CD1c-positive myeloid dendritic cell (primary cell): ENCODE measurements around the gene CEACAM6.
"Not testable (repeated sequence)": the region's sequence is repeated elsewhere in the genome, so short reads cannot be mapped to it uniquely, and the experiment has no call there.

Experiments used
- DNase-seq: peaks from one replicate; pipeline ENCODE4 v3.0.0-alpha.2; 2016; ENCODE audit errors: extremely low spot score

The CEACAM6 gene

GRCh38 chr19:41755328-41755913 is at the start of gene CEACAM6:
TSS of gene CEACAM6 (plus strand) at chr19:41755530. CDS start at chr19:41755639, 109 bp downstream.
- peak; percentile 29 for DNase-seq

GRCh38 chr19:41706741-41707501 is 48.4 kb upstream of the CEACAM6 start:
- DNase-seq = peak; percentile 68

DNA sequence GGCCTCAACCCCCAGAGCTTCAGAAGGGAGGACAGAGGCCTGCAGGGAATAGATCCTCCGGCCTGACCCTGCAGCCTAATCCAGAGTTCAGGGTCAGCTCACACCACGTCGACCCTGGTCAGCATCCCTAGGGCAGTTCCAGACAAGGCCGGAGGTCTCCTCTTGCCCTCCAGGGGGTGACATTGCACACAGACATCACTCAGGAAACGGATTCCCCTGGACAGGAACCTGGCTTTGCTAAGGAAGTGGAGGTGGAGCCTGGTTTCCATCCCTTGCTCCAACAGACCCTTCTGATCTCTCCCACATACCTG is 47.9 kb upstream of the CEACAM6 start:
- no peak for DNase-seq

DNA sequence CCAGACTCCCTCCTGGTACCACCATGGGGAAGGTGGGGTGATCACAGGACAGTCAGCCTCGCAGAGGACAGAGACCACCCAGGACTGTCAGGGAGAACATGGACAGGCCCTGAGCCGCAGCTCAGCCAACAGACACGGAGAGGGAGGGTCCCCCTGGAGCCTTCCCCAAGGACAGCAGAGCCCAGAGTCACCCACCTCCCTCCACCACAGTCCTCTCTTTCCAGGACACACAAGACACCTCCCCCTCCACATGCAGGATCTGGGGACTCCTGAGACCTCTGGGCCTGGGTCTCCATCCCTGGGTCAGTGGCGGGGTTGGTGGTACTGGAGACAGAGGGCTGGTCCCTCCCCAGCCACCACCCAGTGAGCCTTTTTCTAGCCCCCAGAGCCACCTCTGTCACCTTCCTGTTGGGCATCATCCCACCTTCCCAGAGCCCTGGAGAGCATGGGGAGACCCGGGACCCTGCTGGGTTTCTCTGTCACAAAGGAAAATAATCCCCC is 47.4 kb upstream of the CEACAM6 start:
- DNase-seq = no peak

DNA sequence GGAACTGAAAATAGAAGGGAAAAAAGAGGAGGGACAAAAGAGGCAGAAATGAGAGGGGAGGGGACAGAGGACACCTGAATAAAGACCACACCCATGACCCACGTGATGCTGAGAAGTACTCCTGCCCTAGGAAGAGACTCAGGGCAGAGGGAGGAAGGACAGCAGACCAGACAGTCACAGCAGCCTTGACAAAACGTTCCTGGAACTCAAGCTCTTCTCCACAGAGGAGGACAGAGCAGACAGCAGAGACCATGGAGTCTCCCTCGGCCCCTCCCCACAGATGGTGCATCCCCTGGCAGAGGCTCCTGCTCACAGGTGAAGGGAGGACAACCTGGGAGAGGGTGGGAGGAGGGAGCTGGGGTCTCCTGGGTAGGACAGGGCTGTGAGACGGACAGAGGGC is 46.8 kb upstream of the CEACAM6 start, which contains the start of gene CEACAM5:
CEACAM5 (plus strand) TSS at position 146 of the 400 bp plus-strand sequence; CDS start at position 252, 106 bp downstream.
- no peak for DNase-seq

- DNase-seq = not testable (repeated sequence)
These were observed 45.8 kb upstream of the CEACAM6 start for GRCh38 chr19:41709516-41709915.

GRCh38 chr19:41709951-41710645 is 45.2 kb upstream of the CEACAM6 start:
- DNase-seq = no peak

- DNase-seq = no peak
These were observed 43.7 kb upstream of the CEACAM6 start for GRCh38 chr19:41711376-41712261.

DNA sequence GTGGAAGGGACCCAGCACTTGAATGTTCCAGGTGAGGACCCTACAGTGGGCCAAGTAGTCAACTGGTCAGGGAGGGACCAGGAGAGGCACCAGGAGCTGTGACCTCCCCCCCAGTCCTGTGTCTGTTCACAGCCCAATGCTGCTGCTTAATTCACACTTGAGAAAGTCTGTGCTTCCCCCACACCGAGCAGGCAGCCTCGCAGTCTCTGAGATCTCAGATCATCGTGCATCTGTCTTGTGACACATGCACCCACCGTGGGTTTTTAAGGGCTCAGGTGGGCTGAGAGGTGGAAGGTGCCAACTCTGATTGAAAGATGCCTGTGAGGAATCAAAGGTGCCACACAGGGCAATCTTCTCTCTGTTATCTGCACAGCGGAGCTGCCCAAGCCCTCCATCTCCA is 40.7 kb upstream of the CEACAM6 start:
- no peak for DNase-seq

- DNase-seq = no peak
These were observed 36.6 kb upstream of the CEACAM6 start for GRCh38 chr19:41718761-41719160.

GRCh38 chr19:41720103-41720502 is 35.2 kb upstream of the CEACAM6 start:
- no peak for DNase-seq

- no peak for DNase-seq
These were observed 28.8 kb upstream of the CEACAM6 start for GRCh38 chr19:41726493-41726892.

GRCh38 chr19:41734156-41734555 is 21.2 kb upstream of the CEACAM6 start:
- DNase-seq = no peak

- no peak for DNase-seq
These were observed 20.7 kb upstream of the CEACAM6 start for GRCh38 chr19:41734585-41734984.

GRCh38 chr19:41735071-41735600 is 20.2 kb upstream of the CEACAM6 start:
- no peak for DNase-seq

DNA sequence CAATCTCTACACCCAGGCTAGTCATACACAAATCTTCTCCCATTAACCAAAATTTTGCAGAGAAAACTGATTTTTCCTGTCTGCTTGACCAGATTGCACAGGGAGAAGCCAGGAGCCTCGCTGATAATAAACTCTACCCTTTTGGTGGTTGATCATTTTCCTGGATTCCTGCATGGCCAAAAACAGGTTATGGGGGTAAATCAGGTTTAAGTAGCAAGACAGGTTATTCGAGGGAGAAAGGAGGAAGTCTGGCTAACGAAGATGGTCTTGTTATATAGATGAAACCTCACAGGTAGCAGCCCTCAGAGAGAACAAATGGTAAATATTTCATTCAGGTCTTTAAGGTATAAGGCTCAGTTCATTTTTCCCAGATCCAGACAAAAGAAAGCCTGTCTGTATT is 16.0 kb upstream of the CEACAM6 start:
- DNase-seq = no peak

DNA sequence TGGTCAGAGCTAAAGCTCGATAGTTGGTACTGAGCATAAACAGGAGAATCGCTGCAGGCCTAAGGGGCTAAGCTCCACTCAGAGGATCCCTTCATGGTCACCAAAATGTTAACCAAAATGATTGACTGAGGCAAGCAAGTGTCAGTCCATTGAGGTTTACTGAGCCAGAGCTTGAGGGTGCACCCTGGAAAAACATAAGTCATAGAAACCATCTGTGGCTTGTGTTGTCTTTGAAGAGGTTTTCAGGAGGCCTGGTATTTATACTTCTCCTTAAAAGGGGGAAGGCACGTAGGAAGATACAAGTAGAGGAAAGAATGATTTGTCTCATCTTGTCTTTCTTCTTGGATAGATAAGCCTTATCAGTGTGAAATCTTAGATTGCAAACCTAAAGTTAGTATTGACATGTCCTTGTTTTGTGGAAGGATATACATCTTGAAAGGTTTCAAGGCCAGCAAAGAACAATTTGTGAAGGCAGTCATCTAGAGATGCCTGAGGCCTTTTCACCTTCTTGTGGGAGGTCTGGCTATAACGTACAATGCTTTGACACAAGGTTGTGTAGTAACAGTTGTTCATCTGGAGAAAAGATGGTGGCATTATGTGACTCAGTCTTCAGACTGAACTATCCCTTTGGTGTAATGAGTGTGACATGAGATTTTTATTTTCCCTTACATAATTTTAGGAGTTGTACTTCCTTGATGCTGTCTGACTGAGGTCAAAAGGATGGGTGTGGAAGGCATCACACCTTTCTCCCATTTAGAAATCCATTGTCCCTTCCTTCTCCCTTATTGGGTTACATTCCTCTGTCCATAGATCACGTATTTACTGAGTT is 14.7 kb upstream of the CEACAM6 start:
- no peak for DNase-seq

DNA sequence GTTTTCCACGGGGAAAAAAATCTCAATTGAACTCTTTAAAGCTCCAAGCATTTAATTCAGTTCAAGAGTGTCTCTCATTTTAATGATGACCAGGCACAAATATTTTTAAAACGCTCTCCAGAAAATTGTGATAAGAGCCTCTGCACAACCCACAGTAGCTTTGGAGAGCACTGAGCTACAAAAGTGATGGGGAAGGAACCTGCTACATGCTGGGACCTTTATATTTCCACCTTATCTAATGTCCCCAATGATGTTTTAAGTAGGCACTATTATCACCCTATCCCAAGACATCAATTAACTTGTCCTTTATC is 14.1 kb upstream of the CEACAM6 start:
- no peak for DNase-seq

GRCh38 chr19:41744850-41745249 is 10.5 kb upstream of the CEACAM6 start:
- peak; percentile 43 for DNase-seq

DNA sequence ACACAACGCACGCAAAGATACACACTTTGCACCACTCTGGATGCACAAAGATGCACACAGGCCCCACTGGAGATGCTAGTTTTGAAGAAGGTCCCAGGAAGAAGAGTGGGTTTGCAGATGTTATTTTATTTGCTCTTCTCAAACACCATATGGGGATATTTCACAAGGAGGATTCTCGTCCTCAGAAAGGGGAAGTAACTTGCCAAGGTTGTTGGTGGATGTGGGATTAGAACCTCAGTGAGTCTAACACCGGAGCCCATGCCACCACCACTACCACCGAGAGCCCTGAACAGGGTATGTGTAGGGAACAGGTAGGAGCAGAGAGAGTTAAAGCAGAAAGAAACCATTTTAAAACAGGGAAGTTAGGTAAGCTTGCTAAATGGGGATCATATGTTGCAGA is 9.6 kb upstream of the CEACAM6 start:
- DNase-seq = peak; percentile 51
